Measurements from ENCODE around the gene RFWD3. TPM values are rescaled to one million over a fixed set of nuclear protein-coding genes. Genes with fewer than 3 reads are reported as not detected.

The RFWD3 gene
- total RNA-seq, 5 donors from 2014 or later (not counting 1 experiment from before 2014, with no cell fraction given), result 42.6 to 52.0 (median 49.0) TPM

- Histone ChIP-seq H3K9me3 (no peaks in the 10 kb centered on the region), H3K27me3 (replicated peaks in 1 of 2; ENCODE audit: control insufficient read depth in 2 of 2, extremely low read depth in 1 of 2, insufficient read depth in 2 of 2, low read length in 1 of 2) (no peaks in the 10 kb centered on the region), H3K4me1 (ENCODE audit: control insufficient read depth in 1 of 2, extremely low read depth in 1 of 2, insufficient read depth in 2 of 2, low read length in 2 of 2) (no peaks in the 10 kb centered on the region), H3K36me3 (ENCODE audit: control insufficient read depth in 2 of 2, extremely low read depth in 1 of 2, insufficient read depth in 1 of 2, low read length in 1 of 2) (peaks cover 8 to 61% of the 10 kb centered on the region in 2 donors), H3K4me3 (ENCODE audit: control insufficient read depth in 1 of 2, extremely low read depth in 1 of 2, low read length in 1 of 2) (no peak overlapping the region), H3K27ac (ENCODE audit: low read length) (no peak overlapping the region)
- POLR2A ChIA-PET, result interaction anchor here in 1 of 2 donors (0.6 kb wide), 1 partner anchor 12 kb away, joined by 3 read pairs; no protein-coding TSS in a partner anchor
- Mint-ChIP-seq H3K36me3 (peaks cover 37% of the 10 kb centered on the region), H3K4me3 (no peak overlapping the region), H3K27ac (no peak overlapping the region), H3K9me3 (no peaks in the 10 kb centered on the region), H3K4me1 (peaks cover 8 to 20% (median 14%) of the 10 kb centered on the region in 3 donors), H3K27me3 (no peaks in the 10 kb centered on the region)
- no peak for ATAC-seq (replicated peaks in 1 of 4)
- DNase-seq, result no peak
- CTCF ChIA-PET, result interaction anchor here (1.1 to 2.4 kb wide), 4 partner anchors 10 to 326 kb away, joined by 3 to 9 read pairs (median 3); partner anchors contain the start of genes GLG1 (in 1 of the 2) and PSMD7 (in 1 of the 2)
- WGBS (ENCODE audit: insufficient coverage), result no CpG with 5 or more reads among the region's 4 CpGs
Observed at GRCh38 chr16:74622005-74622404, 44.7 kb downstream of the RFWD3 start.

- Histone ChIP-seq H3K4me3 (ENCODE audit: control insufficient read depth in 1 of 2, extremely low read depth in 1 of 2, low read length in 1 of 2) (no peak overlapping the region), H3K27ac (ENCODE audit: low read length) (no peak overlapping the region), H3K27me3 (replicated peaks in 1 of 2; ENCODE audit: control insufficient read depth in 2 of 2, extremely low read depth in 1 of 2, insufficient read depth in 2 of 2, low read length in 1 of 2) (no peaks in the 10 kb centered on the region), H3K36me3 (ENCODE audit: control insufficient read depth in 2 of 2, extremely low read depth in 1 of 2, insufficient read depth in 1 of 2, low read length in 1 of 2) (peaks cover 4 to 21% of the 10 kb centered on the region in 2 donors), H3K9me3 (no peaks in the 10 kb centered on the region), H3K4me1 (ENCODE audit: control insufficient read depth in 1 of 2, extremely low read depth in 1 of 2, insufficient read depth in 2 of 2, low read length in 2 of 2) (no peaks in the 10 kb centered on the region)
- DNase-seq (no peak), ATAC-seq (replicated peaks in 1 of 4) (no peak)
- peaks cover 23% of the 10 kb centered on the region for H3K36me3 Mint-ChIP-seq
- no peaks in the 10 kb centered on the region for H3K9me3 Mint-ChIP-seq
- H3K4me1 Mint-ChIP-seq, result peaks cover 2 to 8% (median 6%) of the 10 kb centered on the region in 3 donors
- peak overlapping the region in 1 of 2 donors; percentile 11 for H3K27ac Mint-ChIP-seq
- WGBS (ENCODE audit: insufficient coverage), result no CpG with 5 or more reads among the region's 1 CpG
- ChIA-PET POLR2A (interaction anchor here in 1 of 2 donors (0.5 kb wide), 1 partner anchor 19 kb away, joined by 4 read pairs; no protein-coding TSS in a partner anchor), CTCF (interaction anchor here (0.5 to 0.7 kb wide), 2 partner anchors 44 to 76 kb away, joined by 3 to 5 read pairs; no protein-coding TSS in a partner anchor)
- H3K27me3 Mint-ChIP-seq, result no peaks in the 10 kb centered on the region
- no peak overlapping the region for H3K4me3 Mint-ChIP-seq
Observed at GRCh38 chr16:74617206-74617788, 49.4 kb downstream of the RFWD3 start.

- ChIA-PET POLR2A (interaction anchor here in 1 of 2 donors (0.6 kb wide), 1 partner anchor 79 kb away, joined by 3 read pairs; no protein-coding TSS in a partner anchor), CTCF (interaction anchor here (0.6 to 1.2 kb wide), 3 partner anchors 11 to 139 kb away, joined by 3 to 4 read pairs (median 3); no protein-coding TSS in a partner anchor)
- Mint-ChIP-seq H3K4me3 (no peak overlapping the region), H3K27me3 (no peaks in the 10 kb centered on the region), H3K27ac (no peak overlapping the region), H3K4me1 (peaks cover 25 to 31% (median 26%) of the 10 kb centered on the region in 3 donors), H3K36me3 (peaks cover 4% of the 10 kb centered on the region), H3K9me3 (no peaks in the 10 kb centered on the region)
- ATAC-seq (replicated peaks in 1 of 4), result no peak
- DNase-seq, result no peak
- H3K27ac ChIP-seq (ENCODE audit: low read length), result no peak overlapping the region
- no peaks in the 10 kb centered on the region for H3K27me3 ChIP-seq (replicated peaks in 1 of 2; ENCODE audit: control insufficient read depth in 2 of 2, extremely low read depth in 1 of 2, insufficient read depth in 2 of 2, low read length in 1 of 2)
- no peaks in the 10 kb centered on the region for H3K9me3 ChIP-seq
- whole genome bisulfite sequencing (ENCODE audit: insufficient coverage), result no CpG with 5 or more reads among the region's 1 CpG
- H3K4me3 ChIP-seq (ENCODE audit: control insufficient read depth in 1 of 2, extremely low read depth in 1 of 2, low read length in 1 of 2), result no peak overlapping the region
- H3K36me3 ChIP-seq (ENCODE audit: control insufficient read depth in 2 of 2, extremely low read depth in 1 of 2, insufficient read depth in 1 of 2, low read length in 1 of 2), result no peaks in the 10 kb centered on the region
- peaks cover 20 to 31% of the 10 kb centered on the region in 2 experiments for H3K4me1 ChIP-seq (ENCODE audit: control insufficient read depth in 1 of 2, extremely low read depth in 1 of 2, insufficient read depth in 2 of 2, low read length in 2 of 2)
Observed at GRCh38 chr16:74611721-74612120, 55.0 kb downstream of the RFWD3 start.

- H3K27ac Mint-ChIP-seq, result peak overlapping the region; percentile 83 to 88
- DNase-seq, result peak; percentile 9 to 80 (median 52)
- Histone ChIP-seq H3K9me3 (no peaks in the 10 kb centered on the region), H3K4me3 (ENCODE audit: control insufficient read depth in 1 of 2, extremely low read depth in 1 of 2, low read length in 1 of 2) (peak overlapping the region in 1 of 2 donors; percentile 32), H3K27me3 (replicated peaks in 1 of 2; ENCODE audit: control insufficient read depth in 2 of 2, extremely low read depth in 1 of 2, insufficient read depth in 2 of 2, low read length in 1 of 2) (no peaks in the 10 kb centered on the region), H3K36me3 (ENCODE audit: control insufficient read depth in 2 of 2, extremely low read depth in 1 of 2, insufficient read depth in 1 of 2, low read length in 1 of 2) (no peaks in the 10 kb centered on the region), H3K27ac (ENCODE audit: low read length) (peak overlapping the region; percentile 31), H3K4me1 (ENCODE audit: control insufficient read depth in 1 of 2, extremely low read depth in 1 of 2, insufficient read depth in 2 of 2, low read length in 2 of 2) (peaks cover 33 to 41% of the 10 kb centered on the region in 2 experiments)
- ChIA-PET POLR2A (interaction anchor here in 1 of 2 donors (0.7 kb wide), 1 partner anchor 86 kb away, joined by 3 read pairs; no protein-coding TSS in a partner anchor), CTCF (interaction anchor here in 1 of 2 donors (0.6 kb wide), 1 partner anchor 18 kb away, joined by 3 read pairs; no protein-coding TSS in a partner anchor)
- no peaks in the 10 kb centered on the region for H3K27me3 Mint-ChIP-seq
- H3K36me3 Mint-ChIP-seq, result peaks cover 3% of the 10 kb centered on the region
- WGBS (ENCODE audit: insufficient coverage), result 0% methylated on average over 1 of the region's 6 CpGs
- H3K4me1 Mint-ChIP-seq, result peaks cover 44 to 54% (median 48%) of the 10 kb centered on the region in 3 donors
- ATAC-seq (replicated peaks in 1 of 4), result peak; percentile 14 to 47 (median 22)
- peak overlapping the region; percentile 41 to 98 (median 59) for H3K4me3 Mint-ChIP-seq
- H3K9me3 Mint-ChIP-seq, result no peaks in the 10 kb centered on the region
Observed at GRCh38 chr16:74608944-74609343, 57.7 kb downstream of the RFWD3 start.

- H3K27me3 Mint-ChIP-seq, result no peaks in the 10 kb centered on the region
- Histone ChIP-seq H3K4me3 (ENCODE audit: control insufficient read depth in 1 of 2, extremely low read depth in 1 of 2, low read length in 1 of 2) (no peak overlapping the region), H3K4me1 (ENCODE audit: control insufficient read depth in 1 of 2, extremely low read depth in 1 of 2, insufficient read depth in 2 of 2, low read length in 2 of 2) (peaks cover 38 to 44% of the 10 kb centered on the region in 2 experiments), H3K27me3 (replicated peaks in 1 of 2; ENCODE audit: control insufficient read depth in 2 of 2, extremely low read depth in 1 of 2, insufficient read depth in 2 of 2, low read length in 1 of 2) (no peaks in the 10 kb centered on the region), H3K36me3 (ENCODE audit: control insufficient read depth in 2 of 2, extremely low read depth in 1 of 2, insufficient read depth in 1 of 2, low read length in 1 of 2) (no peaks in the 10 kb centered on the region), H3K27ac (ENCODE audit: low read length) (no peak overlapping the region), H3K9me3 (no peaks in the 10 kb centered on the region)
- ATAC-seq (replicated peaks in 1 of 4) (no peak), DNase-seq (peak in 1 of 35 experiments; percentile 13)
- no peaks in the 10 kb centered on the region for H3K9me3 Mint-ChIP-seq
- ChIA-PET CTCF (interaction anchor here in 1 of 2 donors (0.6 kb wide), 1 partner anchor 19 kb away, joined by 3 read pairs; no protein-coding TSS in a partner anchor), POLR2A (no interaction called here)
- peaks cover 3% of the 10 kb centered on the region for H3K36me3 Mint-ChIP-seq
- H3K4me1 Mint-ChIP-seq, result peaks cover 49 to 59% (median 54%) of the 10 kb centered on the region in 3 donors
- H3K4me3 Mint-ChIP-seq, result peak overlapping the region in 2 of 3 donors; percentile 59 to 98
- WGBS (ENCODE audit: insufficient coverage), result 86% methylated on average over 1 of the region's 6 CpGs
- H3K27ac Mint-ChIP-seq, result peak overlapping the region; percentile 83 to 88
Observed at GRCh38 chr16:74608381-74608780, 58.3 kb downstream of the RFWD3 start.

GRCh38 chr16:74607962-74608356 lies 58.7 kb downstream of the RFWD3 start:
- Histone ChIP-seq H3K27ac (ENCODE audit: low read length) (peak overlapping the region; percentile 54), H3K9me3 (no peaks in the 10 kb centered on the region), H3K27me3 (replicated peaks in 1 of 2; ENCODE audit: control insufficient read depth in 2 of 2, extremely low read depth in 1 of 2, insufficient read depth in 2 of 2, low read length in 1 of 2) (no peaks in the 10 kb centered on the region), H3K36me3 (ENCODE audit: control insufficient read depth in 2 of 2, extremely low read depth in 1 of 2, insufficient read depth in 1 of 2, low read length in 1 of 2) (no peaks in the 10 kb centered on the region), H3K4me1 (ENCODE audit: control insufficient read depth in 1 of 2, extremely low read depth in 1 of 2, insufficient read depth in 2 of 2, low read length in 2 of 2) (peaks cover 38 to 49% of the 10 kb centered on the region in 2 experiments), H3K4me3 (ENCODE audit: control insufficient read depth in 1 of 2, extremely low read depth in 1 of 2, low read length in 1 of 2) (no peak overlapping the region)
- Mint-ChIP-seq H3K36me3 (peaks cover 3% of the 10 kb centered on the region), H3K27me3 (no peaks in the 10 kb centered on the region), H3K27ac (peak overlapping the region; percentile 69 to 88), H3K9me3 (no peaks in the 10 kb centered on the region), H3K4me3 (peak overlapping the region; percentile 93 to 98 (median 94)), H3K4me1 (peaks cover 54 to 62% (median 58%) of the 10 kb centered on the region in 3 donors)
- ChIA-PET CTCF (interaction anchor here in 1 of 2 donors (1.6 kb wide), 1 partner anchor 311 kb away, joined by 6 read pairs; the partner anchor contains the start of gene PSMD7), POLR2A (interaction anchor here in 1 of 2 donors (0.5 kb wide), 1 partner anchor 38 kb away, joined by 3 read pairs; no protein-coding TSS in a partner anchor)
- DNase-seq (peak in 1 of 35 experiments; percentile 4), ATAC-seq (replicated peaks in 1 of 4) (no peak)
- WGBS (ENCODE audit: insufficient coverage), result 81% methylated on average over 3 of the region's 6 CpGs
